A549 (cell line): ENCODE results near the gene GLCE. TPM values are rescaled to one million over a fixed set of nuclear protein-coding genes. Genes with fewer than 3 reads are reported as not detected.

Experiments used
- ATAC-seq, 2 experiments: fragments of 200-7000 bp in 1 of 2; fragments of >200 bp in 1 of 2; cut with Nextera tagmentation in 1 of 2; cut with Tn5 transposase in 1 of 2; 3 replicates each; pipeline versions ENCODE4 v1.8.0 to v1.9.1; 2018 to 2020; ENCODE audit warnings: mild to moderate bottlenecking in 1 of 2, moderate library complexity in 1 of 2
- CTCF ChIA-PET: fragments of 300-600 bp; sonication (Branson Sonifier 250); formaldehyde crosslinking; extraction: SDS; loops from one replicate; lab custom pipeline; 2021; ENCODE audit warnings: antibody characterized with exemption, inconsistent platforms; lab: Yijun Ruan, JAX
- POLR2A ChIA-PET: fragments of 350-600 bp; formaldehyde crosslinking; extraction: SDS; loops from one replicate; lab custom pipeline; 2021; ENCODE audit warnings: antibody characterized with exemption, inconsistent platforms; lab: Yijun Ruan, JAX
- DNase-seq, 2 experiments: peaks; one replicate each; pipeline versions ENCODE4 v3.0.0 to v3.0.0-alpha.2; 2011 to 2016; ENCODE audit warnings: low read depth in 1 of 2, low spot score in 1 of 2
- FAIRE-seq: peaks from 2 replicates; lab custom pipeline; 2011; peaks lifted over from hg19 to GRCh38; lab: Jason Lieb, UNC
- H3K27ac ChIP-seq, 2 experiments: fragments of >200 bp; sonication (Bioruptor Twin); formaldehyde crosslinking; 3 replicates each; pipeline ENCODE4 v1.5.1; 2016 to 2017
- H3K4me1 ChIP-seq: fragments of >200 bp; sonication (Bioruptor Twin); formaldehyde crosslinking; 3 replicates; pipeline ENCODE4 v1.6.1; 2016
- H3K4me2 ChIP-seq: fragments of >200 bp; sonication (Bioruptor Twin); formaldehyde crosslinking; 3 replicates; pipeline ENCODE4 v1.6.1; 2016
- H3K4me3 ChIP-seq: fragments of >200 bp; sonication (Bioruptor Twin); formaldehyde crosslinking; 3 replicates; pipeline ENCODE4 v1.5.1; 2016
- H3K9me3 ChIP-seq: fragments of >200 bp; sonication (Bioruptor Twin); formaldehyde crosslinking; 3 replicates; pipeline ENCODE4 v1.6.1; 2016
- CBX2 ChIP-seq: fragments of 200-600 bp; sonication (generic); IDR thresholded peaks from 2 replicates; pipeline ENCODE4 v1.6.1; 2016; ENCODE audit warnings: low read depth, mild to moderate bottlenecking, borderline replicate concordance
- CHD2 ChIP-seq: fragments of 150-350 bp; IDR thresholded peaks from 2 replicates; pipeline ENCODE4 v1.6.1; 2014; ENCODE audit warnings: low read length; ENCODE audit not compliant: partially characterized antibody
- EHF ChIP-seq: fragments of 250-450 bp; sonication (Bioruptor Pico); IDR thresholded peaks from 2 replicates; pipeline ENCODE4 v1.5.0; 2020; ENCODE audit warnings: mild to moderate bottlenecking
- EP300 ChIP-seq, 2 experiments: fragments of >200 bp; sonication (Bioruptor Twin); formaldehyde crosslinking; IDR thresholded peaks; 2 replicates in 1 of 2; 3 replicates in 1 of 2; pipeline ENCODE4 v1.6.1; 2016 to 2017
- HOXB13 ChIP-seq: fragments of 250-450 bp; sonication (Bioruptor Pico); IDR thresholded peaks from 2 replicates; pipeline ENCODE4 v1.5.0; 2020; ENCODE audit warnings: low read depth, mild to moderate bottlenecking, moderate library complexity
- JUNB ChIP-seq: fragments of >200 bp; sonication (Bioruptor Twin); formaldehyde crosslinking; IDR thresholded peaks from 2 replicates; pipeline ENCODE4 v1.6.1; 2016
- KDM1A ChIP-seq: fragments of 200-600 bp; sonication (generic); IDR thresholded peaks from 2 replicates; pipeline ENCODE4 v1.6.1; 2016; ENCODE audit warnings: low read depth, mild to moderate bottlenecking
- MAZ ChIP-seq: fragments of 150-350 bp; IDR thresholded peaks from 2 replicates; pipeline ENCODE4 v1.6.1; 2014; ENCODE audit warnings: antibody characterized with exemption, low read depth, low read length, borderline replicate concordance
- NPAS2 ChIP-seq: fragments of 250-450 bp; sonication (Bioruptor Pico); IDR thresholded peaks from 2 replicates; pipeline ENCODE4 v1.8.0; 2022; ENCODE audit warnings: mild to moderate bottlenecking, moderate library complexity, borderline replicate concordance
- PHF8 ChIP-seq: fragments of 200-600 bp; sonication (generic); IDR thresholded peaks from 2 replicates; pipeline ENCODE4 v1.6.1; 2016; ENCODE audit warnings: low read depth, mild to moderate bottlenecking, antibody characterized with exemption, moderate library complexity, borderline replicate concordance
- RARB ChIP-seq: fragments of 250-450 bp; sonication (Bioruptor Pico); IDR thresholded peaks from 2 replicates; pipeline ENCODE4 v1.8.0; 2021; ENCODE audit warnings: mild to moderate bottlenecking, moderate library complexity
- TFCP2L1 ChIP-seq: fragments of 250-450 bp; sonication (Bioruptor Pico); IDR thresholded peaks from 2 replicates; pipeline ENCODE4 v1.5.0; 2021; ENCODE audit warnings: mild to moderate bottlenecking
- TP53 ChIP-seq: fragments of 250-450 bp; sonication (Bioruptor Pico); IDR thresholded peaks from 2 replicates; pipeline ENCODE4 v1.5.0; 2021; ENCODE audit warnings: mild to moderate bottlenecking, moderate library complexity
- WGBS: methylation state at CpG from one replicate; pipeline ENCODE4 v1.1.6; 2017; ENCODE audit errors: missing lambda C conversion rate; 5-methylcytosine and 5-hydroxymethylcytosine counted together
- polyA plus RNA-seq, 4 experiments: library from polyadenylated mRNA; depleted of rRNA in 3 of 4; stranded (reverse); fragments of >200 nt; fragmentation: RNase III in 1 of 4; extraction: RNeasy Plus Mini Kit Qiagen cat#74134 plus additional on column Dnase treatment in 1 of 4; gene quantifications; 2 replicates in 3 of 4; 3 replicates in 1 of 4; pipeline ENCODE4 v1.2.3, GENCODE V29; 2011 to 2017
- TF ChIP-seq, protein P1 (sequence below): fragments of 250-450 bp; sonication (Bioruptor Pico); IDR thresholded peaks from 2 replicates; pipeline ENCODE4 v1.5.0; 2020; ENCODE audit warnings: low read depth, mild to moderate bottlenecking, moderate library complexity
- TF ChIP-seq, protein P2 (sequence below): fragments of >200 bp; sonication (Bioruptor Twin); formaldehyde crosslinking; IDR thresholded peaks from 3 replicates; pipeline ENCODE4 v1.6.1; 2016
- TF ChIP-seq, protein P3 (sequence below): fragments of 450-650 bp; IDR thresholded peaks from 2 replicates; pipeline ENCODE4 v1.6.1; 2014; ENCODE audit warnings: antibody characterized with exemption
- TF ChIP-seq, protein P4 (sequence below): fragments of >200 bp; sonication (Bioruptor Twin); formaldehyde crosslinking; IDR thresholded peaks from 3 replicates; pipeline ENCODE4 v1.5.1; 2016

Gene GLCE
- polyA plus RNA-seq, 2 of the 4 experiments (the other 2 are of a cell fraction): 19.6 to 41.8 TPM

DNA sequence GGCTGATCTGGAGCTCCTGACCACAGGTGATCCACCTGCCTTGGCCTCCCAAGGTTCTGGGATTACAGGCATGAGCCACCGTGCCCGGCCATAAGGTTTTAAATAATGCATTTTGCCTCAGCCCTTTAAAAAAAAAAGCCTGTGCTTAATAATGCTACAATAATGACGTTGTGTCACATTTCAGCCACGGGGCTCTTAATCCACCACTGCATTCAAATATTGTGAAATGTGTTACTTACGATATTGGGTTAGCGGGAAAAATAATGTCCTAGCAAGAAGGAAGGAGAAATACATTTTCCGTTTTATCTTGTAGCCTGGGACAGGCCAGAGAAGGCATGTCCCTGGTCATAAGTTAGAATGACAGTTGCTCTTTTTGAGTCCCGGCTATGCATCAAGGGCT, 155.9 kb downstream of the GLCE start:
- ATAC-seq (no peak), FAIRE-seq (no peak), DNase-seq (no peak)
- Histone ChIP-seq H3K4me1 (peaks cover 78% of the 10 kb centered on the region), H3K27ac (peak overlapping the region in 1 of 2 experiments; percentile 63; a peak in 1 of 6 replicates), H3K9me3 (no peaks in the 10 kb centered on the region), H3K4me2 (no peak overlapping the region), H3K4me3 (no peak overlapping the region)
- TF ChIP-seq EP300 (IDR thresholded peaks at IDR 0.05) (no peak), NPAS2 (CRISPR knock-in tag) (no peak), CHD2 (no peak), MAZ (no peak), RARB (no peak), CBX2 (no peak), TP53 (CRISPR knock-in tag) (no peak), KDM1A (no peak), PHF8 (no peak)
- TF ChIP-seq, protein P1, sequence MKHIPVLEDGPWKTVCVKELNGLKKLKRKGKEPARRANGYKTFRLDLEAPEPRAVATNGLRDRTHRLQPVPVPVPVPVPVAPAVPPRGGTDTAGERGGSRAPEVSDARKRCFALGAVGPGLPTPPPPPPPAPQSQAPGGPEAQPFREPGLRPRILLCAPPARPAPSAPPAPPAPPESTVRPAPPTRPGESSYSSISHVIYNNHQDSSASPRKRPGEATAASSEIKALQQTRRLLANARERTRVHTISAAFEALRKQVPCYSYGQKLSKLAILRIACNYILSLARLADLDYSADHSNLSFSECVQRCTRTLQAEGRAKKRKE (CRISPR knock-in tag): no peak
- ChIA-PET CTCF (interaction anchor here (1.1 to 5.9 kb wide), 3 partner anchors 13 to 78 kb away, joined by 5 to 22 read pairs (median 5); no protein-coding TSS in a partner anchor), POLR2A (no interaction called here)
- 91% methylated on average over 8 of the region's 8 CpGs for WGBS

DNA sequence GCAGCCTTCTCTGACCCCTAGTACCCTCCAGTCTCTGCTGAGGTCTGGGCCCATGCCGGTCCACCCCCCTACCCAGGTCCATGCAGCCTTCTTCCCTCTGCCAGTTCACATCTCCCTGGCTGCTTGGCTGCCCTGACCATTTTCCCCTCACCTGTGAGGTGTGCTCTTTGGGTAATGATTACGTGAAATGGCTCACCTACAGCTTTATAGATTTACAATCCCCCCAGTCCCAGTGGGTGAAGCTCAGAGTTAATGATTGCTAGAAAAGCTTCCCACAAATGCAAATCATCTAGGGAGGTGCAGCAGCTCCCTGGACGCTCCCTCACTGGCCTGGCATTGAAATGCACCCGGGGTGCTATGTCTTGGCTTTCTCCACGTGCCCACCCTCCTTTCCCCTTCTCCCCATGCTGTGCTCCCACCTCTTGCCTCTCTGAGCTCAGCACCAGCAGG, 157.0 kb downstream of the GLCE start:
- 63% methylated on average over 5 of the region's 5 CpGs for WGBS
- peak overlapping the region; percentile 36; the same call in 2 of the 3 replicates for H3K4me2 ChIP-seq
- ChIA-PET CTCF (interaction anchor here (1.1 to 5.9 kb wide), 3 partner anchors 10 to 77 kb away, joined by 3 to 22 read pairs (median 3); no protein-coding TSS in a partner anchor), POLR2A (interaction anchor here (0.6 kb wide), 1 partner anchor 15 kb away, joined by 5 read pairs; no protein-coding TSS in a partner anchor)
- no peaks in the 10 kb centered on the region for H3K9me3 ChIP-seq
- TF ChIP-seq, protein P2, sequence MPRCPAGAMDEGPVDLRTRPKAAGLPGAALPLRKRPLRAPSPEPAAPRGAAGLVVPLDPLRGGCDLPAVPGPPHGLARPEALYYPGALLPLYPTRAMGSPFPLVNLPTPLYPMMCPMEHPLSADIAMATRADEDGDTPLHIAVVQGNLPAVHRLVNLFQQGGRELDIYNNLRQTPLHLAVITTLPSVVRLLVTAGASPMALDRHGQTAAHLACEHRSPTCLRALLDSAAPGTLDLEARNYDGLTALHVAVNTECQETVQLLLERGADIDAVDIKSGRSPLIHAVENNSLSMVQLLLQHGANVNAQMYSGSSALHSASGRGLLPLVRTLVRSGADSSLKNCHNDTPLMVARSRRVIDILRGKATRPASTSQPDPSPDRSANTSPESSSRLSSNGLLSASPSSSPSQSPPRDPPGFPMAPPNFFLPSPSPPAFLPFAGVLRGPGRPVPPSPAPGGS: no peak
- TF ChIP-seq, protein P3, sequence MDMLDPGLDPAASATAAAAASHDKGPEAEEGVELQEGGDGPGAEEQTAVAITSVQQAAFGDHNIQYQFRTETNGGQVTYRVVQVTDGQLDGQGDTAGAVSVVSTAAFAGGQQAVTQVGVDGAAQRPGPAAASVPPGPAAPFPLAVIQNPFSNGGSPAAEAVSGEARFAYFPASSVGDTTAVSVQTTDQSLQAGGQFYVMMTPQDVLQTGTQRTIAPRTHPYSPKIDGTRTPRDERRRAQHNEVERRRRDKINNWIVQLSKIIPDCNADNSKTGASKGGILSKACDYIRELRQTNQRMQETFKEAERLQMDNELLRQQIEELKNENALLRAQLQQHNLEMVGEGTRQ: no peak
- TF ChIP-seq, protein P1 (CRISPR knock-in tag): no peak
- TF ChIP-seq JUNB (no peak), TFCP2L1 (CRISPR knock-in tag) (no peak), EHF (CRISPR knock-in tag) (no peak), HOXB13 (CRISPR knock-in tag) (no peak)
- TF ChIP-seq, protein P4, sequence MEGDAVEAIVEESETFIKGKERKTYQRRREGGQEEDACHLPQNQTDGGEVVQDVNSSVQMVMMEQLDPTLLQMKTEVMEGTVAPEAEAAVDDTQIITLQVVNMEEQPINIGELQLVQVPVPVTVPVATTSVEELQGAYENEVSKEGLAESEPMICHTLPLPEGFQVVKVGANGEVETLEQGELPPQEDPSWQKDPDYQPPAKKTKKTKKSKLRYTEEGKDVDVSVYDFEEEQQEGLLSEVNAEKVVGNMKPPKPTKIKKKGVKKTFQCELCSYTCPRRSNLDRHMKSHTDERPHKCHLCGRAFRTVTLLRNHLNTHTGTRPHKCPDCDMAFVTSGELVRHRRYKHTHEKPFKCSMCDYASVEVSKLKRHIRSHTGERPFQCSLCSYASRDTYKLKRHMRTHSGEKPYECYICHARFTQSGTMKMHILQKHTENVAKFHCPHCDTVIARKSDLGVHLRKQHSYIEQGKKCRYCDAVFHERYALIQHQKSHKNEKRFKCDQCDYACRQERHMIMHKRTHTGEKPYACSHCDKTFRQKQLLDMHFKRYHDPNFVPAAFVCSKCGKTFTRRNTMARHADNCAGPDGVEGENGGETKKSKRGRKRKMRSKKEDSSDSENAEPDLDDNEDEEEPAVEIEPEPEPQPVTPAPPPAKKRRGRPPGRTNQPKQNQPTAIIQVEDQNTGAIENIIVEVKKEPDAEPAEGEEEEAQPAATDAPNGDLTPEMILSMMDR: no peak
- no peak for FAIRE-seq
- peaks cover 66% of the 10 kb centered on the region for H3K4me1 ChIP-seq
- peak overlapping the region in 1 of 2 experiments; percentile 63; a peak in 3 of 6 replicates for H3K27ac ChIP-seq
- peak in 1 of 2 experiments; percentile 26; a peak in 3 of 6 replicates for ATAC-seq
- no peak overlapping the region for H3K4me3 ChIP-seq
- no peak for DNase-seq
